Type B pancreatic cell (in vitro differentiated cells): Measurements from ENCODE around the gene PIM3. TPM values are rescaled to one million over a fixed set of nuclear protein-coding genes. Genes with fewer than 3 reads are reported as not detected.

Experiments used
- DNase-seq: peaks from one replicate; pipeline ENCODE4 v3.0.0; 2021; ENCODE audit warnings: mixed read lengths; ENCODE audit not compliant: unreplicated experiment; ENCODE audit errors: extremely low spot score
- H3K27ac Mint-ChIP-seq: 2 replicates; pipeline ENCODE4 v1.8.0; 2021; ENCODE audit warnings: mild to moderate bottlenecking, mixed read lengths
- H3K27me3 Mint-ChIP-seq: 2 replicates; pipeline ENCODE4 v1.8.0; 2021; ENCODE audit warnings: mixed read lengths
- H3K36me3 Mint-ChIP-seq: 2 replicates; pipeline ENCODE4 v1.8.0; 2021; ENCODE audit warnings: mixed read lengths
- H3K4me1 Mint-ChIP-seq: one replicate; pipeline ENCODE4 v1.8.0; 2021; ENCODE audit warnings: mixed read lengths; ENCODE audit not compliant: unreplicated experiment
- H3K4me3 Mint-ChIP-seq: 2 replicates; pipeline ENCODE4 v1.8.0; 2021; ENCODE audit warnings: mild to moderate bottlenecking, mixed read lengths
- H3K9me3 Mint-ChIP-seq: 2 replicates; pipeline ENCODE4 v1.8.0; 2021; ENCODE audit warnings: mixed read lengths
- CTCF ChIP-seq: fragments of 200-600 bp; sonication (generic); conservative IDR thresholded peaks from 2 replicates; pipeline ENCODE4 v1.5.0; 2021; ENCODE audit warnings: antibody characterized with exemption, mild to moderate bottlenecking
- total RNA-seq: library from RNA; stranded (reverse); gene quantifications from 2 replicates; pipeline ENCODE4 v1.2.1, GENCODE V29; 2021; ENCODE audit warnings: low replicate concordance

The PIM3 gene
- total RNA-seq, 1 donor from 2014 or later: 36.7 TPM

GRCh38 chr22:49929211-49929979 is 31.2 kb upstream of the PIM3 start:
- no peaks in the 10 kb centered on the region for H3K9me3 Mint-ChIP-seq
- H3K27ac Mint-ChIP-seq: no peak overlapping the region
- H3K4me3 Mint-ChIP-seq: no peak overlapping the region
- peaks cover 13% of the 10 kb centered on the region for H3K4me1 Mint-ChIP-seq
- TF ChIP-seq CTCF: peak; percentile 94
- no peaks in the 10 kb centered on the region for H3K36me3 Mint-ChIP-seq
- H3K27me3 Mint-ChIP-seq: peaks cover 5% of the 10 kb centered on the region
- peak; percentile 87 for DNase-seq

- no peak for DNase-seq
- Mint-ChIP-seq H3K4me1 (peaks cover 13% of the 10 kb centered on the region), H3K9me3 (no peaks in the 10 kb centered on the region), H3K27me3 (peaks cover 5% of the 10 kb centered on the region), H3K4me3 (no peak overlapping the region), H3K36me3 (no peaks in the 10 kb centered on the region), H3K27ac (no peak overlapping the region)
- no peak for TF ChIP-seq CTCF
Observed at GRCh38 chr22:49929994-49930575, 30.5 kb upstream of the PIM3 start.

GRCh38 chr22:49930596-49931412 is 29.8 kb upstream of the PIM3 start:
- Mint-ChIP-seq H3K36me3 (no peaks in the 10 kb centered on the region), H3K4me1 (peaks cover 13% of the 10 kb centered on the region), H3K4me3 (peak overlapping the region; percentile 73), H3K27ac (peak overlapping the region; percentile 87), H3K27me3 (peaks cover 5% of the 10 kb centered on the region), H3K9me3 (no peaks in the 10 kb centered on the region)
- TF ChIP-seq CTCF: peak; percentile 62
- DNase-seq: no peak

GRCh38 chr22:49933236-49934159 is 27.1 kb upstream of the PIM3 start:
- no peak for TF ChIP-seq CTCF
- Mint-ChIP-seq H3K27ac (peak overlapping the region; percentile 20), H3K4me1 (peaks cover 5% of the 10 kb centered on the region)

More at GRCh38 chr22:49933236-49934159, 27.1 kb upstream of the PIM3 start:
- Mint-ChIP-seq H3K9me3 (no peaks in the 10 kb centered on the region), H3K27me3 (peaks cover 5% of the 10 kb centered on the region), H3K36me3 (no peaks in the 10 kb centered on the region), H3K4me3 (peak overlapping the region; percentile 44)
- no peak for DNase-seq
